ENCODE measurements around the gene RPS6KA4.

DNA sequence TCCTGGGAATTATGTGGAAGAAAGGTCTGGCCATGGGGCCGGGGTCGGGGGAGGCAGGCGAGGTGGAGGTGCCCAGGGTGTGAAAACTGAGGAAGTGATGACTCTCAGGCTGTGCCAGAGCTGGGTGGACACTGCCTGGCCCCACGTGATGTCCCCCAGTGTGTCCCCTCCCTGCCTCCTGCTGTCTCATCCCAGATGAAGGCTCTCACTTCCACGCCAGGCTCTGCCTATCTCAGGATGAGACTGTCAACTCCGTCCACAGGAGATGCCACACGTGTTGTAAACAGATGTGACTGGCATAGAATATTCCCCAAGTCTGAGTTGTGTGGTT lies 51.4 kb downstream of the RPS6KA4 start:
- TF ChIP-seq POLR2AphosphoS5 (IDR thresholded peaks at IDR 0.05; ENCODE audit: borderline replicate concordance, low read depth, low read length) (no peak), FOXP2 (optimal IDR thresholded peaks at IDR 0.05; ENCODE audit: control extremely low read depth, extremely low read length, insufficient read depth) (no peak)
